Right ventricle myocardium inferior (tissue), 1 donor: ENCODE measurements around the gene LY6G6C. TPM values are rescaled to one million over a fixed set of nuclear protein-coding genes. Genes with fewer than 3 reads are reported as not detected.

Experiments used
- ATAC-seq: fragments of 200-7000 bp; cut with Tn5 transposase; one replicate; pipeline ENCODE4 v1.9.1; 2020; ENCODE audit warnings: mild to moderate bottlenecking, moderate library complexity
- DNase-seq: peaks from one replicate; pipeline ENCODE4 v3.0.0; 2021; ENCODE audit errors: missing footprints
- intact Hi-C: fragments of 100-400 bp; cut with DNase I; formaldehyde crosslinking; loops from one replicate; pipeline ENCODE4 v1.11.0; 2022
- long read RNA-seq: library from polyadenylated mRNA; unstranded; transcript quantifications from one replicate; pipeline ENCODE4 v2.0.0, GENCODE V29; 2021
- total RNA-seq: library from RNA; stranded (reverse); fragmentation: NEBNext Ultra II Directional; extraction: Animal tissue kit (Norgen Biotek cat#: 25700); gene quantifications from one replicate; pipeline ENCODE4 v1.2.1, GENCODE V29; 2021
- donor health status: DM: no; HTN: yes; CAD: no; lungs with severe emphysema.

The LY6G6C gene, protein sequence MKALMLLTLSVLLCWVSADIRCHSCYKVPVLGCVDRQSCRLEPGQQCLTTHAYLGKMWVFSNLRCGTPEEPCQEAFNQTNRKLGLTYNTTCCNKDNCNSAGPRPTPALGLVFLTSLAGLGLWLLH
- total RNA-seq = not detected
- long read RNA-seq = 0 reads

DNA sequence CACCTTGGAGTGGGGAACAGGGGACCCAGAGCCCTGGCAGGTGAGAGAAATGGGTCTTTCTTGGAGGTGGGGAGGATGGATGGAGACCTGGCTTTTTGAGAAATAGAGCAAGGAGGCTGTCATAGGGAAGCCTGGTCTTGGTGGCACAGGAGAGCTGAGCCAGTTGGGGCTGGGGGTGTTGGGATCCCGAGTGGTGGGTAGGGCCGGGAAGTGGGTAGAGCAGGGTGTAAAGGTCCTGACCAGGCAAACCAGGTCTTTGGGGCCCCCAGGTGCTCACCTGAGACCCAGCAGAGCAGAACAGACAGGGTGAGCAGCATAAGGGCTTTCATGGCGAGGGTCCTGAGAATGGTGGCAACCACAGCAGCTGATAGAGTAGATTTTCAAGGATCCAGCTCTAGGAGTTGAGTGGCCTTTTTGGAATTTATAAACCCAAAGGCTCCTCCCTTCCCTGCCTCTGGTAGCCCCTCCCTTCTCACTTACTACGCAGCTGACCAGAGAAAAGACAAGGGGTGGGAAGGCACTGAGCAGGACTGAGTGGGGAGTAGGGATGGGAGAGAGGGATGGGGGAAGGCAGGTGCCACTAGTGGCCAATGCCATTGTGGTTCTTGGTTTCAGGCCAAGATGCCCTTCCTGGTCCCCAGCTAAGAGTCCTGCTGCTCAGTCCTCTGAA is at the start of gene LY6G6C:
Gene LY6G6C (minus strand): TSS at position 396 of the 670 bp plus-strand sequence. CDS start 67 bp downstream, at position 329.
- intact Hi-C loops = no loop called here
- DNase-seq (no peak), ATAC-seq (no peak)

DNA sequence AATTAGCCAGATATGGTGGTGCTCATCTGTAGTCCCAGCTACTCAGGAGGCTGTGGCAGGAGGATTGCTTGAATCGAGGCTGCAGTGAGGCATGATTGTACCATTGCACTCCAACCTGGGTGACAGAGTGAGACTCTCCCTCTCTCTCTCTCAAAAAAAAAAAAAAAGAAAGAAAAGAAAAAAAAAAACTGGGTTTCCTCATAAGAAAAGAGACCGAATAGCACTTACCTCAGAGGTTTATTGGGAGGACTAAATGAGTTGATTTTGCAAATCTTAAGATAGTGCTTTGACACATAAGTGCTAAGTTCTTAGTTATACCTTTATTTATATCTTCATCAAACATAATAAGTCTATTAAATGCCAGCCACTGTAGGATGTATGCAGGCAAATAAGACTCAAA is 49.3 kb upstream of the LY6G6C start:
- no peak for DNase-seq
- intact Hi-C loops = no loop called here
- ATAC-seq = no peak

DNA sequence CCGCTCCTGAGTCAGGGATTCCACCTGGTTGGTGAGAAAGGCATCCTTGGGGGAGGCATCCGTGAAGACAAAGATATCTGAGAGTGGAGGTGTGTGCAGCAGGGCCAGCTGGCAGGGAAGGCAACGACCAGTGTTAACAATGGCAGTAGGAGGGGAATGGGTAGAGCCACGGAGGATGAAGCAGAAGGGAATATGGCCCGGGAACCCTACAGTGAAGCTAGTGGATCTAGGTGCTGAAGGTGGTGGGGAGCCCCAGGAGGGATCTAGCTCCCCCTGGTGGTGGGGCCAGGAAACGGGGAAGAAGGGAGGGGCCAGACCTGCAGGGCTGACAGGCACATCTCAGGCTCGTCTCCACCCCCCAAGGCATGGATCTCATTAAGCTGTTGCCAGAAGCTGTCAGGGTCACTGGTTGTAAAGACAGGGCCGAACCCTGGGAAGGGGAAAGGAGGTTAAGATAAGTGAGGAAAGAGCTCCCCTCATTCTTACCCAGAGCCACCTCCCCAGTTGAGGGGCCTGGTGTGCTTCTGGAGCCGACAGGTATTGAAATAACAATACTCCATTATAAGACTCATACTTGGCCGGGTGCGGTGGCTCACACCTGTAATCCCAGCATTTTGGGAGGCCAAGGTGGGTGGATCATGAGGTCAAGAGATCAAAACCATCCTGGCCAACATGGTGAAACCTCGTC is 48.3 kb upstream of the LY6G6C start:
- DNase-seq (peak; percentile 90), ATAC-seq (peak; percentile 70)
- intact Hi-C loops = loop anchor here (2.0 kb wide), 2 partner anchors 41 to 89 kb away; partner anchors contain the start of genes DDAH2 and LY6G5C

DNA sequence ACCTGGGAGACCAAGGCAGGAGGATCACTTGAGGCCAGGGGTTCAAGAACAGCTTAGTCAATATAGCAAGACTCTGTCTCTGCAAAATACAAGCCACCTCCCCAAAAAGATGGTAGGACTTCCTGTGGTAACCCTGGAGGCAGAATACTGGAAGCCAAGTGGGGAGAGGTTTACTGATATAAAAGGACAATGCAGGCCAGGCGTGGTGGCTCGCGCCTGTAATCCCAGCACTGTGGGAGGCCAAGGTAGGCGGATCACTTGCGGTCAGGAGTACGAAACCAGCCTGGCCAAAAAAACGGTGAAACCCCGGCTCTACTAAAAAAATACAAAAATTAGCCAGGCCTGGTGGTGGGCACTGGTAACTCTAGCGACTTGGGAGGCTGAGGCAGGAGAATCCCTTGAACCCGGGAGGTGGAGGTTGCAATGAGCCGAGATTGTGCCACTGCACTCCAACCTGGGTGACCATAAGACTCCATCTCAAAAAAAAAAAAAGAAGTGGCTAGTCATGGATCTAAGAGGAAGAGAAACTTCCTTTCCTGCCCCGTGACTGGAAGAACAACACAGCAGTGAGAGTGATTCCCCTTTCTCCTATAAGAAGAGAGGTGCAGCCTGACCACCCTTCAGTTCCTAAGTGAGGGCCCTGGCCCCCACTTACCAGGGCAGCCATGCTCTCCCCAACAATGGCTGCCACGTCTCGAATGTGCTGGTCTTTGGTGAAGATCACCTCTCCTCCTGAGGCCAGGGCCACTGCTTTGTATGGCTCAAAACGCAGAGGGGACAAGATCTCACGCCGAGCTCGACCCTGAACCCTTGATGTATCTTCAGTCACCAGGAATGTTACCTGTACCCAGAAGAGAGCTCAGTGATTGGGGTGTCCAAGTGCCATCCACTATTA is 47.1 kb upstream of the LY6G6C start:
- ATAC-seq = no peak
- intact Hi-C loops = loop anchor here (2.0 kb wide), 2 partner anchors 40 to 88 kb away; partner anchors contain the start of genes DDAH2 and LY6G5C
- DNase-seq = no peak

DNA sequence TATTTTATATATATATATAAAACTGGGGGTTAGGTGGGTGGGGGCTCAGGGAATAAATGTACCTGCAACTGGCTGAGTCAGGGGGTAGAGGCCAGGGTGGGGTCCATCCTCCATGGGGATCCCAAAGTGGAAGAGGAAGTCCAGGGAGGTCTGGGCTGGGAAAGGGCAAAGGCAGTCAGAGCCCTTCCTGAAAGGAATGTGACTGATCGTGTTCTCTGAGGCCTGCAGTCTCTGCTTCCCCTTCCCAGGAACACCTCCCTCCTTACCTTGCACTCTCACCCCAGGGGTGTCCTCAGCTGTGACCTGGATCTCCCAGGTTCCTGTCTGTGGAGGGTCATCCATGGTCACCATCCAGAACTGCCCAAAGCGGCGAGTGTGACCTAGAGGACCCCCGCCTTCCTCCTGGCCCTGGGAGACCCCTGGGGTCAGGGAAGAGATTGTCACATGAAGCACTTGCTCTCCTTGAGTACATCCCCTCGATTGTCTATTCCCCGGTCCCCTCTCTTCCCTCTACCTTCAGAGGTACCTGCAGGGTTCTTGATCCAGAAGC is 45.6 kb upstream of the LY6G6C start:
- ATAC-seq = no peak
- intact Hi-C loops = no loop called here
- no peak for DNase-seq

DNA sequence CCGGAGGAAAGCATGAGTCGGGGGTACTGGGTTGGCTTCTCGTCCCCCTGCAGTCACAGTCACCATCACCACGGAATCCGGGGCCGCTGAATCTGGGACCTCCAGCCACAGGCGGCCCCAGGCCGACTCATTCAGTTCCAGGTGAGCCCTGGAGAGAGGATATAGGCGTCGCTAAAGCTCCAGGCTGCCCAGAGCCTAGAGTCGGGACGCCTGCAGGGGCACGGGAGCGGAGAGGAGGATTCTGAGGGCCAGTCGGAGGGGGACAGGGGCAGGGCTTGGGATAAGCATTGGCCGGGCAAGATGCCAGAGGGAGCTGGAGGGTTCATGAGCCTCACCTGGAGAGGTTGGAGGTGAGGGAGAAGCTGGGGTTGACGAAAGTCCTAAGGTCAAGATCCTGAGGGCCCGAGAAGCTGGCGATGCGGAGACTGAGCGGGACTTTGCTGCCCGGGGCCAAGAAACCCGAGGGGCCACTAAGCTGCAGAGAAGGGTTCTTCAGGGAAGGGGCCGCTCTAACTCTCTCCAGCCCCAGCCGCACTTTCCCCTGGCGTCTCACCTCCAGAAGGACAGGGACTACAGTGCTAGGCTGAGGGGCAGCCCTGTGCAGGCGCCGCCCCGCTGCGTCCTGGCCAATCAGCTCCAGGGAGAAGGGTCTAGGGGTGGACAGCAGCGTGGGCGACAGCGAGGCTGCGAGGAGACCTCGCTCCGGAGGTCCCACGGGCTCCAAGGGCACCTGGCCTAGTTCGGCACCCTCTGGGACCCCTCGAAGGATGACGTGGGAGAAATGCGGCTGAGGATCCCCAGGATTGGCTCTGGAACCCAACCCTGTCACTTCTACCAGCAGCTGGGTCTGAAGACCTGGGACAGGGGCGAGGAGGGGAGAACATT is 44.6 kb upstream of the LY6G6C start:
- intact Hi-C loops = no loop called here
- DNase-seq (peak; percentile 65), ATAC-seq (peak; percentile 51)

DNA sequence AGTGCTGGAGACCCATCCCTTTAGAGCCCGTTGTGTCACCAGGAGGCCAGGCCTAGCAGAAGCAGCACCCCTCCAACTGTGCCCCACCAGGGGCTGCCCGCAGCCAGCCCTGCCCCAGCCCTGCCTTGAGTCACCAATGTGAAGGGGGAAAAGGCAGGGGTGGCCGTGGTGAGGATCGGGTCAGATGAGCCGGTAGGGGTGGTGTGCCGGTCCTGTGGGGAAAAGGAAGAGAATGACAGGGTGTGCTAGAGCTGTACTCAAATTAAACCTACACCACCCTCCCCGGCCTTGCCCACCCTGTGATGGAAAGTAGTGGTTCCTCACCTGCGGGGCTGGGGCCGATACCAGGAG is 44.0 kb upstream of the LY6G6C start:
- intact Hi-C loops = no loop called here
- ATAC-seq (no peak), DNase-seq (peak; percentile 56)

DNA sequence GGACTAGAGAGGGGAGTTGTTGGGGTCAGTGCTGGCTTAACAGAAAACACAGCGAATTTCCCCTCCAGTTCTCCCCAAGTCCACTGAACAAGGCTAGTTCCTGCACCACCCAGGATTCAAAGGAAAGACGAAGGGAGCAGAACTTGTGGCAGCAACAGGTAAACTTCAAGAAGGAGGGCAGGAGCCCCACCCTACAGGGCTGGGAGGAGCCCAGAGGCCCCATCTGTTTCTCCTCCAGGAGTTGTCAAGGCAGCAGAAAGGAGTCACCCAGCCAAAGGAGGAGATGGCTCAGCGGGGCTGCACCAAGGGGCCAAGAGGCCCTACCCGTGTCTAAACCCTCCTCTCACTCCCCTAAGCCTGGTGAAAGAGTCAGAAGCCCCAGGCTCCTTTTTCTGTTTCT is 42.7 kb upstream of the LY6G6C start:
- intact Hi-C loops = no loop called here
- ATAC-seq = no peak
- peak; percentile 8 for DNase-seq

DNA sequence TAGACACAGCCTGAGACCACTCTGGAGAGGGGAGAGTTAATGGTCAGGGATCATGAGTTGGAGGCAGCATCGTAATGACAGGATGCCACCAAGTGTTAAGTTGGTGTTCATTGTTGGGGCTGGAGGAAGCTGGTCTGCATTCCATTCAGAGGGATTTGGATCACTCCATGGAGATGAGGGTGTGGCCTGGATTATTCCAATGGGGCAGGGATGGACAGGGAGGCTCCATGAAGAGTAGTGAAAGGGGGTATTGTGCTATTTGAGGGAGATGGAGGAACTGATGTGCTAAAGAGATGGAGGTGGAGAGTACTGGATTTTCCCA is 42.0 kb upstream of the LY6G6C start:
- intact Hi-C loops = no loop called here
- DNase-seq (no peak), ATAC-seq (peak; percentile 16)

DNA sequence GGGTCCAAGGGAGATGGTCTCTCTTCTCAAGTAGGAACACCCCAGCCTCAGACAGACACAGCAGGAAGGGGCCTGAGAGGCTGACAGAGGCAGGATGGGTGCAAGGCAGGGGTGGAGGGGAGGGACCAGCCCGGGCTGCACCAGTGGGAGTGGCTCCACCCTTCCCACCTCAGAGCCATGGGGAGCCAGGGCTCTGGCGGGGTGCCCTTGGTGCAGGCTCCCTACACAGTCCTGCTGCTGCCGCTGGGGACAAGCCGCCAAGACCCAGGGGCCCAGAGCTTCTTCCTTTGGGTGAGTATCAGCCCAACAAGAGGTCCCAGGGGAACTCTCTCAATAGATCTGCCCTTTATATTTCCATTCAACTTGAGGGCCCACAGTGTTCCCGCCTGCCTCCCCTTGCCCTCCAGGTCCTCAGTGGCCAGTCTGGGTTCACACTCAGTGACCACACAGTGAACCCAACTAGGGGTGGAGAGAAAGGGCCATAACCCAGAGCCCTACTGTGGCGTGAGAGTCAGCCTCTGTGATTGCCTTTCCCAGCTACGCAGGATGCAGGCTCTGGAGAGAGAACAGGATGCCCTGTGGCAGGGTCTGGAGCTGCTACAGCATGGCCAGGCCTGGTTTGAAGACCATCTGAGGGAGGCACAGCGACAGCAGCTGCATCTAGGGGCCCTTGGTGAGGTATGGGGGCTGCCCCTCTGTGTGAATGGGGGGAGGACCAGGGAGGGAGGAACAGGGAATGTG is 41.5 kb upstream of the LY6G6C start:
- DNase-seq (peak; percentile 53), ATAC-seq (no peak)
- intact Hi-C loops = no loop called here

DNA sequence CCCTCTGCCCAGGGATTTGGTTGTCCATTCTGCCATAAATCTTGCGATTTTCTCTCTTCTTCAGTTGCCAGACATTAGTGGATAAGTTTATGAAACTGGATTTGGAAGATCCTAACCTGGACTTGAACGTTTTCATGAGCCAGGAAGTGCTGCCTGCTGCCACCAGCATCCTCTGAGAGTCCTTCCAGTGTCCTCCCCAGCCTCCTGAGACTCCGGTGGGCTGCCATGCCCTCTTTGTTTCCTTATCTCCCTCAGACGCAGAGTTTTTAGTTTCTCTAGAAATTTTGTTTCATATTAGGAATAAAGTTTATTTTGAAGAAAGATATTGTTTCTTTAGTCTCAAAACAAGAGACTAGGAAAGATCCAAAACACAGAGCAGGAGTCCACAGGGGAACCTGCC is 40.8 kb upstream of the LY6G6C start, which contains the start of gene SAPCD1:
Gene SAPCD1 (plus strand): TSS at position 301 of the 400 bp plus-strand sequence. CDS start 399 bp downstream, outside the sequence.
- no peak for ATAC-seq
- DNase-seq = no peak
- intact Hi-C loops = no loop called here

DNA sequence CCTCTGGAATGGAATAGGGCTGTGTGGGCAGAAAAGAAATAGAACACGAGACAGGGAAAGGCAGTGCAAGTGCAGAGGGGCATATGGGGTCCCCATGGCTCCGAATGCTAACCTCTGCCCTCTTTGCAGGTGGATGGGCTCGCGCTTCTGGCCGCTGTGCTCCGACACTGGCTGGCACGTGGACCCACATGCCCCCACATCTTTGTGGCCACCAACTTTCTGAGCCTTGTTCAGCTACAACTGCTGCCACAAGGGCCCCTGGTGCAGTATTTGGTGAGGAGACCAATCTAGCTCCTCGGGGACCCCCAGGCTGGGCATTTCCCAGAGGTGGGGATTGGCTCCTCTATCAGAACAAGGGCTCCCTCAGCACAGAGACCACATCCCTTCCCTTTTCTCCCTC is 39.8 kb upstream of the LY6G6C start:
- no peak for DNase-seq
- intact Hi-C loops = no loop called here
- ATAC-seq = no peak

DNA sequence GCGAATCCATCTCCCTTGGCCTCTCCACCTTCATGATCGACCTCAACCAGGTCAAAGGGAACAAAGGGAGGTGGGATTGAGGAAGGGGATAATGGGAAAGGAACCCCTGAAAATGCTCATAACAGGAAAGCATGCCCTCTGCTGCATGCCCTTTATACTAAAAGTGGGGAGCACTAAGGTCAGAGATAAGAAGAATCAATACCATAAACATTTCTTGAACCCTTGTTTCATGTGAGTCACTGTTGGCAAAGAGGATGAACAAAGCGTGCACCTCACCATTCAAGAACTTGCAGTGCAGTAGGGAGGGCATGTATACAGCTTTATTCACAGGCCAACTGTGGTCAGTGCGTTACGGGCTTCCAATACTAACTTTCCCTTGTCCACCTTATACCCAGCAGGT is 39.2 kb upstream of the LY6G6C start:
- intact Hi-C loops = no loop called here
- DNase-seq (no peak), ATAC-seq (no peak)

DNA sequence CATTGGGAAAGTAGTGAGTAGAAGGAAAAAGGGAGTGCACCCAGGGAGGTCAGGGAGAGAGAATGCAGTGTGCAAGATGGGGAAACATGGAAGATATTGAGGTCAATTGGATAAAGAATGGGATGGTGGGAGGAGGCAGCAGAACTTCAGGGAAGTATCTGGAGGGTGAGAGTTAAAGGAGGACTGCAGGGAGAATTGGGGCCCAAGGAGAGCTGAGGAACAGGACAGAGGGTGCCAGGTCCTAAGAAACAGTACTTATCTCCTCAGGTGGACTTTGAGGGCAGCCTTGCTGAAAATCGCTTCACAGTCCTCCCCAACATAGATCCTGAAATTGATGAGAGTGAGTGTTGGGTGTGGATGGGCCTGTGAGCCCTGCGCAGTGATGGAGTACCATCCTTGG is 36.7 kb upstream of the LY6G6C start:
- intact Hi-C loops = no loop called here
- no peak for DNase-seq
- no peak for ATAC-seq

DNA sequence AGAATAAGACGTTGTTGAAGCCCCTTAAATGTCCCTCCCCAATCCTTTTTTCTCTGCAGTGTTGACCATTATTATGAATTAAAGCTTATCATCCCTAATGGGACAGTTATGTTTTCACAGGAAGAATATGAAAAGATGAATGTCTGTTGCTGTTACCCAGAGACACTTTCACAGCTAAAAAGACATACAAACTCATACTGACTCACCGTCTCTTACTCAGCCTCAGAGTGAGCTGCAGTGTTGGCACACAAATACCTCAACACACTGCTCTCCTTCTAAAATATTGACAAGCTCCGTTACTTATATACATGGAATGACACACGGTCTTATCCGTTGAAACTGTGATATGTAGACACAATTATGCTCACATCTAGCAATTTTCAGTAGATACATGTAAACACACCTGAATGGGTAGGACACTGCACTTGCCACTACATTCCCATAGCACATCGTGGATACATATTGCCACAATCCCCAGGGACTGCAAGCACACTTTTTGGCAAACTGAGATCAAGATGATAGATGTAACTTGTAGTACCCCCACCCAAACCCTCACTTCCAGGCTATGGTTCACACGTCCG is 31.3 kb upstream of the LY6G6C start:
- ATAC-seq = no peak
- intact Hi-C loops = no loop called here

DNA sequence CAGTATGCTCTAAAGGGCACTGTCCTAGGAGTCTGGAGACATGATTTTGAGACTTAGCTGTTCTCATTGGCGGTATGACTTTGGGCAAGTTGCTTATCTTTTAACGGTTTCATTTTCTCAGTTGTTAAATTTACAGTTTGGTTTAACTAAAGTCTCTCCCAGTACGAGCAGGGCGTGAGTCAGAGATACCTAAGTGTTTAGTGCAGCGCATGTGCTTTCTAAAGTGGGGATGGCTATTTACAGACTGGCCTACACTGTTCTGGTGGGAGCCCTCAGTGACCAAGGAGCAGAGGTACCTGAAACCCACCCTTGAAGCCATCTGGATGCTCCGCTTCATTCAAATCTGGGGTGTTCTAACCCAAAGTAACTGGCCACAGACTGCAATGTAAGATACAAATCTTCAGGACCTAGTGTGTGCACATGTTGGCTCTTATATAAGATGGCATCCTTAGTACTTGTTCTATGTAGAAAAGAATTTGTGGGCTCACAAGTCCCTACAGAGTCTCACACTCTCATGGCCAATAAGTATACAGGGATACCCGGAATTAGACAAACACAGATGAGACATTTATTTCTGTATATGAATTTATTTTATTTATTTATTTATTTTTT is 29.0 kb upstream of the LY6G6C start:
- intact Hi-C loops = no loop called here
- ATAC-seq = no peak

More for the DNA sequence above, 31.3 kb upstream of the LY6G6C start:
- no peak for DNase-seq

More for the DNA sequence above, 29.0 kb upstream of the LY6G6C start:
- DNase-seq = no peak
